EH (cell line): ENCODE measurements around the gene BTNL8.

Experiments
- DNase-seq: peaks from one replicate; pipeline ENCODE4 v3.0.0-alpha.2; 2015; ENCODE audit warnings: low read depth

BTNL8 gene

GRCh38 chr5:180898621-180899246 is at the start of gene BTNL8:
Gene BTNL8, plus strand, starts transcription at chr5:180899159. Its CDS starts 152 bp downstream, at chr5:180899311.
- no peak for DNase-seq

GRCh38 chr5:180849827-180850226 is 49.1 kb upstream of the BTNL8 start:
- DNase-seq: no peak

GRCh38 chr5:180850434-180851078 is 48.4 kb upstream of the BTNL8 start:
- DNase-seq: no peak

- no peak for DNase-seq
Measured at GRCh38 chr5:180852495-180852894, 46.5 kb upstream of the BTNL8 start.

GRCh38 chr5:180853121-180853847 is 45.7 kb upstream of the BTNL8 start:
- no peak for DNase-seq

GRCh38 chr5:180853848-180854176 is 45.1 kb upstream of the BTNL8 start:
- no peak for DNase-seq

- DNase-seq: no peak
Measured at GRCh38 chr5:180858586-180858985, 40.4 kb upstream of the BTNL8 start.

- DNase-seq: peak; percentile 20
Measured at GRCh38 chr5:180860273-180860886, 38.6 kb upstream of the BTNL8 start.

GRCh38 chr5:180860887-180861822 is 37.8 kb upstream of the BTNL8 start, which contains the start of gene ZFP62:
Gene ZFP62, minus strand, starts transcription at chr5:180861276. Its CDS starts 57 bp downstream, at chr5:180861219.
- peak; percentile 90 for DNase-seq

- DNase-seq: no peak
Measured at GRCh38 chr5:180862645-180863044, 36.3 kb upstream of the BTNL8 start.

- DNase-seq: no peak
Measured at GRCh38 chr5:180865981-180866695, 32.8 kb upstream of the BTNL8 start.

GRCh38 chr5:180866985-180867384 is 32.0 kb upstream of the BTNL8 start:
- no peak for DNase-seq

- peak; percentile 67 for DNase-seq
Measured at GRCh38 chr5:180868960-180869359, 30.0 kb upstream of the BTNL8 start.

GRCh38 chr5:180869587-180869986 is 29.4 kb upstream of the BTNL8 start:
- DNase-seq: no peak

- DNase-seq: no peak
Measured at GRCh38 chr5:180870276-180871068, 28.5 kb upstream of the BTNL8 start.

GRCh38 chr5:180872419-180872818 is 26.5 kb upstream of the BTNL8 start:
- no peak for DNase-seq

- DNase-seq: peak; percentile 56
Measured at GRCh38 chr5:180873615-180874520, 25.1 kb upstream of the BTNL8 start.

- no peak for DNase-seq
Measured at GRCh38 chr5:180874804-180875582, 24.0 kb upstream of the BTNL8 start.
